Effector memory CD4-positive, alpha-beta T cell (primary cell): Measurements from ENCODE around the gene CA10.

ENCODE experiments used
- DNase-seq, 3 donors: peaks; one replicate each; pipeline ENCODE4 v3.0.0-alpha.2; 2020
- H3K27ac ChIP-seq: 2 replicates; pipeline ENCODE4 v1.7.0; 2013; ENCODE audit warnings: mild to moderate bottlenecking, low read length, moderate library complexity; ENCODE audit not compliant: insufficient read depth, poor library complexity, severe bottlenecking
- H3K27me3 ChIP-seq: replicated peaks from 2 replicates; pipeline ENCODE4 v1.7.0; 2013; ENCODE audit warnings: mild to moderate bottlenecking, low read length; ENCODE audit not compliant: insufficient read depth, control insufficient read depth, poor library complexity, severe bottlenecking
- H3K36me3 ChIP-seq: 2 replicates; pipeline ENCODE4 v1.7.0; 2013; ENCODE audit warnings: mild to moderate bottlenecking, low read length, moderate library complexity; ENCODE audit not compliant: control insufficient read depth, insufficient read depth
- H3K4me1 ChIP-seq: 2 replicates; pipeline ENCODE4 v1.7.0; 2013; ENCODE audit warnings: low read length, mild to moderate bottlenecking; ENCODE audit not compliant: control insufficient read depth, insufficient read depth, poor library complexity, severe bottlenecking
- H3K4me3 ChIP-seq: 2 replicates; pipeline ENCODE4 v1.7.0; 2013; ENCODE audit warnings: low read length, low read depth, mild to moderate bottlenecking; ENCODE audit not compliant: insufficient read depth, poor library complexity, severe bottlenecking
- H3K9me3 ChIP-seq: 2 replicates; pipeline ENCODE4 v1.7.0; 2013; ENCODE audit warnings: mild to moderate bottlenecking, low read length, moderate library complexity; ENCODE audit not compliant: control insufficient read depth

CA10 gene

DNA sequence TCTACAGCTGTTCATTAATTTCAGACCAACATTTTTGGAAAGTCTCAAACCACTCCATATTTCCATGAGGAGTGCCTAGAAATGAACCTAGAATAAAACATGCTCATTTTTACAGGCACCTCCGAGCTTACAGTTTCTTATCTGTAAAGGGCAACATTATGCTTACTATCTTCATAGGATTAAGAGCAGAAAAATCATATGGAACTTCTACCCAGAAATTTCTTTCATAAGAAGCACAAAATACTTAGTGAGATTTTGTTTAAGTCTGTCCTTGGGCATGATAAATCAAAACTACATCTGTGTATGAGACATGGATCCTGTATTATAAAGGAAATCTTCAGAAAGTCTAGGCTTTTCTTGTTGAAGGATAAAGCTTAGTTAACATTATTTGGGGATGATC, 187.4 kb downstream of the CA10 start:
- no peaks in the 10 kb centered on the region for H3K27me3 ChIP-seq
- H3K27ac ChIP-seq = no peak overlapping the region
- DNase-seq = no peak
- H3K9me3 ChIP-seq = no peaks in the 10 kb centered on the region
- H3K4me1 ChIP-seq = no peaks in the 10 kb centered on the region
- H3K4me3 ChIP-seq = no peak overlapping the region
- no peaks in the 10 kb centered on the region for H3K36me3 ChIP-seq

DNA sequence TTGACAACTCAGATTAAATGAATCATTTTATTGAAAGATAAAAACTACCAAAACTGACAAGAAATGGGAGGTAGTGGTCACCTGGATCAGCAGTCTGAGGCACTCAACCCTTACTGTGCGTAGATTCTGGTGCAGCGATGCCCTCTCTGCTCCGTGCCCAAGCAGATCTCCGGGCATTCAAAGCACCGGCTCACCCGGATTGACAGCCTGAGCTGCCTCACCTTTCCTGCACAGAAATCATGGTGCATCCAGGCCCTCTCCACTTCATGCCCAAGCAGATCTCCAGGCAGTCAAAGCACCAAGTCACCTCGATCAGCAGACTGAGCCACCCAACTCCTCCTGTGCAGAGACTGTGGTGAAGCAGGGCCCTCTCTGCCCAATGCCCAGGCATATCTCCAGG, 196.8 kb downstream of the CA10 start:
- H3K9me3 ChIP-seq = peaks cover 4% of the 10 kb centered on the region
- DNase-seq = no peak
- no peak overlapping the region for H3K4me3 ChIP-seq
- H3K4me1 ChIP-seq = no peaks in the 10 kb centered on the region
- no peak overlapping the region for H3K27ac ChIP-seq
- no peaks in the 10 kb centered on the region for H3K27me3 ChIP-seq
- no peaks in the 10 kb centered on the region for H3K36me3 ChIP-seq

DNA sequence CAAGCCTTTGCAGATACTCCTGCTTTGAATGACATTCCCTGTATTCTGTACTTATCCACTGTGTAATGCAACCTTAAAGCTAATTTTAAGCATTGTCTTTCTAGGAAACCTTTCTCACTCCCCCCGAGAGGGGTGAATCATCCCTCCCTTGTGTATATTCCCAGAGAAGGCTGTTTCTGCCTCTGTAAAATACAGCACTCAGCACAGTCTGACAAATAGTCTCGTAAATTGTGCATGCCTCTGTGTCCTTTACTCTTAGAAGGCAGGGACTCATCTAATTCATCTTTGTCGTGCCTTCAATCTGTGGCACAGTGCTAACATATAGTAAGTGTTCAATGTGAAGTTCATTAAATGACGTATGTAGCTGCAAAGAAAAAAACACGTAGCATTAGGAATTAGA, 200.7 kb downstream of the CA10 start:
- Histone ChIP-seq H3K4me1 (no peaks in the 10 kb centered on the region), H3K27me3 (no peaks in the 10 kb centered on the region), H3K27ac (no peak overlapping the region), H3K36me3 (no peaks in the 10 kb centered on the region), H3K9me3 (peaks cover 4% of the 10 kb centered on the region), H3K4me3 (no peak overlapping the region)
- no peak for DNase-seq

DNA sequence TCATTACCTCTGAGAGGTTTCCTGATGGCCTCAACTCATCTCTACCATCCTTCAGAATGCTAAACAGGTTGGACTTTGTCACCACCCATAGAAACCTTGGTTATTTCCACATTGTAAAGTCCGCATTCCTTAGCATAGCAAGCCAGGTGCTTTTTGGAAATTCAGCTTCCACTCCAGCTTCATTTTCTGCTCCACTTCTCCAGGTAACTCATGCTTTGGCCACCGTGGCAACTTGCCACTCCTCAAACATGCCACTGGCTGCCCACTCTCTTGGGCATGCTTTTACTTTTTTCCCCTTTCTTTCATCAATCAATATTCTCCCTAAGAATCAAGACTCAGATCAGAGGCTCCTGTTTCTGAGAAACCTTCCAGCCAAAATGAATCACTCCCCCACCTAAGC, 203.3 kb downstream of the CA10 start:
- Histone ChIP-seq H3K27me3 (no peaks in the 10 kb centered on the region), H3K4me3 (no peak overlapping the region), H3K36me3 (no peaks in the 10 kb centered on the region), H3K27ac (no peak overlapping the region), H3K4me1 (no peaks in the 10 kb centered on the region), H3K9me3 (no peaks in the 10 kb centered on the region)
- DNase-seq = no peak

DNA sequence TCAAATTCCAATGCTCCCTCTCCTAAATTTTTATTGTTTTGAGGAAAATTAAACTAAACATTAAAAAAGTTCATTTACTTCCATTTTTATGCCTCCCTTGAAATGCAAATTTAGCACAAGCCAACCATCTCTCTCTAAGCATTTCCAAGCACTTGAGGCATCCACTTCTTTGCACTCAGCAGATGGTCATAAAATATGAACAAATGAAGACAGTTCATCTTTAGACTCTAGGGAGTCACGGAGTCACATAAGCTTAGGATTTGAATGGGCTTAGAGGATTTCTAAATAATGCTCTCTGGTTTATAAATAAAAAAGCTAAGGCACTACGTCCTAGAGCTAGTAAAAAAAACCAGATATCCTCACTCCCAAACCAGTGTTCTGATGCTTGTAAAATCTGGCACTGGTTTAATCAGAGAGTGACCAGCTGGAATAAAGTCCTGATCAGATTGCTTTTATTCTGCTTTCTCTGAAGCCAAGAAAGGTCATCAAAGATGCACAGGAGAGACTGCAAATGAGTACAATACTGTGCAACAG, 204.2 kb downstream of the CA10 start:
- H3K9me3 ChIP-seq = no peaks in the 10 kb centered on the region
- H3K27ac ChIP-seq = no peak overlapping the region
- no peaks in the 10 kb centered on the region for H3K27me3 ChIP-seq
- no peak overlapping the region for H3K4me3 ChIP-seq
- no peaks in the 10 kb centered on the region for H3K36me3 ChIP-seq
- no peak for DNase-seq
- H3K4me1 ChIP-seq = no peaks in the 10 kb centered on the region

DNA sequence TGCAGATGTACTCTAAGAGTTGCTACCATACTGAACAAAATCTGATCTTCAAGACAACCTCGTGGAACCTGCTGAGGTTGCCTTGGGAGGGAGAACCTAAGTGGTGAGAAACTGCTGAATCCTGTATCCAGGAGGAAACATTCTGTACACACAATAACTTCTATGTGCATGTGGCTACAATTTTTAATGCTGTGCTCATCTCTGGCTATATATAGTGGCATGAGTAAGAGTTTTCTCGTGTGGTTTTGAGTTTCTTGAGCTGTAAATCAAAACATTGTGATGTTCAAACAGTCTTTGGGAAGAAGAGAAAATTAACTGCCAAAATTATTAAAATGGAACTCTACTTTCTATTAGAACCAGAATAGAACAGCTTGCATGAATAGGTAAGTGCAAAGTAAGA, 206.8 kb downstream of the CA10 start:
- DNase-seq = no peak
- Histone ChIP-seq H3K36me3 (no peaks in the 10 kb centered on the region), H3K4me3 (no peak overlapping the region)

DNA sequence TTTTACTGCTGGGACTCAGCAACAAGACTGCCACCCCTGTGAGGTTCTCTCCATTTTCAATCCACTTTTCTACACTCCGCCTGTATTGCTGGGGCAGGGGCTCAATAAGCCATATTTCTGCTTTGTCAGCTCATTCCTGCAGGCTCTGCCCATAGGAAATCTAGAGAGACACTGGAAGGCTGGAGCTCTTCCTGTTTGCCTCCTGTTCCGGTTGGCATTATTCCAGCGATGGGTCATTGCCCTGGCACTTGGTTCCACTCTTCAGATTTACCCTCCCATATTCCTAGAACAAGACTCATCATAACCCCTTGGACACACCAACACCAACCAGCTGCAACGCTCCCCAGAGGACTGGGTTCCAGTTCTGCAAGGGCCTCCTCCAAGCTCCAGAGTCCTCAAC, 210.4 kb downstream of the CA10 start:
- Histone ChIP-seq H3K4me3 (no peak overlapping the region), H3K4me1 (no peaks in the 10 kb centered on the region), H3K36me3 (no peaks in the 10 kb centered on the region), H3K27ac (no peak overlapping the region), H3K27me3 (no peaks in the 10 kb centered on the region), H3K9me3 (no peaks in the 10 kb centered on the region)
- DNase-seq = no peak

More for the DNA sequence above, 206.8 kb downstream of the CA10 start:
- Histone ChIP-seq H3K4me1 (no peaks in the 10 kb centered on the region), H3K27me3 (no peaks in the 10 kb centered on the region), H3K9me3 (no peaks in the 10 kb centered on the region), H3K27ac (no peak overlapping the region)

DNA sequence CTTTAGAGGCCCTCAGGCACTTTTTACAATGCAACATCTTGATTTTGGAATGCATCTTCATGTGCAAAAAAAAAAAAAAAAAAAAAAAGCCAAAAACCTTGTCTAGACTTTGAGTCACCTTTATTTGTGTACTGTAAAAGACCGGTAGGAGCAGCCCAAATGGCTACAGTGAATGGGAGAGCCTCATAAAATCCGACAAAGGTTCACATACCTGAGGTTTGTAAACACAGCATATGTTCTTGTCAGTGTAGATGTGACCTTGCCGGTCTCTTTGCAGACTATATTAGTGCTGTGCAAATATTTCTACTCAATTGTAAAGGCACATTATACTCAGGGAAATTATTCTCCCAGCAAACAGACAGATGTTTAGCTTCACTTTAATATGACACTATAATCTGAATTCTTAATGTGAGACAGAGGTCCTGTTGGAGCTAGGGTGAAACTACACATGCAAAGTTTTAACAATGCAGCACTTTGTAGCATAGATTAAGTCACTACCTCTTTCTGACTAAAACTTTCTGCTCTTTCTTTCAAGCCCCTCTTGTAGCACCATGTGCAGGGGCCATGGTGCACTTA, 211.3 kb downstream of the CA10 start:
- Histone ChIP-seq H3K9me3 (no peaks in the 10 kb centered on the region), H3K27ac (no peak overlapping the region), H3K27me3 (no peaks in the 10 kb centered on the region), H3K4me1 (no peaks in the 10 kb centered on the region), H3K36me3 (no peaks in the 10 kb centered on the region), H3K4me3 (no peak overlapping the region)
- no peak for DNase-seq

DNA sequence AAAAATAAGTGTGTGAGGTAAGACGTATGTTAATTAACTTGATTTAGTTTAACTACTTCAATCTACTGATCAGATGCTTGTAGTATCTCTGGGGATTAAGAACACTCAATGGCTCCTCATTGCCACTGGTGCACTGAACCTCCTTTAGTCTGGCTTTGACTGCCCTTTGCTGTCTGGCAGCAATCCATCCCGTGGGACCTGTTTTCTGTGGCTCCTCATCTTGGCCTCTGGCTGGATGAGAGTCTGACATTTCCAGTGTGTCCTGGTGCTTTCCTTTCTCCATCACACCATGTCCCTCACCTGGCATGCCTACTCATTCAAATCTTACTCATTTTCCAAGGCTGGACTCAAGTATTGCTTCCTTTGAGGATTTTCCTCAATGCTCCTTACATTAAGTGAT, 212.2 kb downstream of the CA10 start:
- H3K4me3 ChIP-seq = no peak overlapping the region
- no peak for DNase-seq
- H3K4me1 ChIP-seq = no peaks in the 10 kb centered on the region
- H3K27ac ChIP-seq = no peak overlapping the region
- H3K27me3 ChIP-seq = no peaks in the 10 kb centered on the region
- H3K36me3 ChIP-seq = no peaks in the 10 kb centered on the region
- no peaks in the 10 kb centered on the region for H3K9me3 ChIP-seq

DNA sequence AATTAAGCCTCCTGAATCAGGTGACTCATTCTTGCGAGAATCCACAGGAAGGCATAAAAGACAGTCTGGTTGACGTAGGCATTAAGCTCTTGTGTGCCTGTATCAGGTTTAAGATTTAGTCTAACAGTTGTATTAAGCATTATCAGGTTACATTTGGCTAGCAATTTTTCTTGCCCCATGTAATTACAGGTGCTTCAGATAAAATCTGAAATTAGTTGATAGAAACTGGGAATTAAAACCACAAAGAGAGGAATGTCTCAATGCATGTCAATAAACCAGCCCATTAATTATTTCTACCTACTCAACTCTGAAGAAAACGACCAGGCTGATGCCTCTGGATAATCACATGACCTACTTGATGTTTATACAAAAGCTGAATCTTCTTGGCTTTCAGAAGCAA, 217.2 kb downstream of the CA10 start:
- Histone ChIP-seq H3K27me3 (no peaks in the 10 kb centered on the region), H3K9me3 (no peaks in the 10 kb centered on the region), H3K4me1 (no peaks in the 10 kb centered on the region), H3K4me3 (no peak overlapping the region), H3K27ac (no peak overlapping the region), H3K36me3 (no peaks in the 10 kb centered on the region)
- no peak for DNase-seq
